ENCODE data around the gene CLRN1. TPM values are rescaled to one million over a fixed set of nuclear protein-coding genes. Genes with fewer than 3 reads are reported as not detected.

CLRN1 gene
- total and polyA plus RNA-seq, 9 of the 15 experiments (the other 6 are each of a cell fraction or from before 2014, with no cell fraction given) = not detected

DNA sequence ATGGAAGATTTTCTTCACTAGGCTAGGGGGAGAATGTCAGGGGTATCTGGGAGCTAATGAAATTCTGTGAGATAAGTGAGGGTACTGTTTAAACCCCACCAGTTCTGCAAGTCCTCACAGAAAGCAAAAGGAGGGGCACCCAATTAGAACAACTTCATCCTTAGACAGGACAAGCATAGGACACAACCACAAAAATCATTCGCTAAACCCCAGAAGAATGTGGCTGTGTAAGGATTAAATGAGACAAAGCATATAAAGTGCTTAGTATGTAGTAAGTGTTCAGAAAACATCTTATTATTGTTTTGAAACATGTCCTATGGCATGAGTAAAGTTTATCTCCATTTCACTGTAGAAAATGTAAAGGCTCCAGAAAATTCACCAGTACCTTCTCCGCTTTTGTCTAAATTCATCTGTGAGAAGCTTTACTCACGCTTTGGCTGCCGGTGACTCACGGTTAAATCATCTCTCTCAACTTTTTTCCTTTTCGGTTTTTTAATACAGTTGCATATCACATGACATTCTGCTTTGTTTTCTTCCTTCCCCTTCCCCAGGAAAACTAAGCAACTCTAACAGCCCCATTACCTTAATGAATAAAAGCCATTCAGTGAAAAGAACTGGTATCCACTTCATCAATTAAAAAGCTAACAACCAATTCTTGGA, 1.7 kb downstream of the CLRN1 start:
- in situ Hi-C loops (cut with MboI) = no loop called here
- DNase-seq (ENCODE audit: extremely low read depth in 1 of 4, low spot score in 3 of 4) = no peak
- peaks cover 7 to 8% of the 10 kb centered on the region in 2 experiments; a peak in 3 of 5 replicates for H3K27me3 ChIP-seq (ENCODE audit: control insufficient read depth in 2 of 2, insufficient read depth in 2 of 2, low read length in 2 of 2)
- no peaks in the 10 kb centered on the region for H3K79me2 ChIP-seq (ENCODE audit: control insufficient read depth, insufficient read depth, low read length)
- TF ChIP-seq, protein P1, sequence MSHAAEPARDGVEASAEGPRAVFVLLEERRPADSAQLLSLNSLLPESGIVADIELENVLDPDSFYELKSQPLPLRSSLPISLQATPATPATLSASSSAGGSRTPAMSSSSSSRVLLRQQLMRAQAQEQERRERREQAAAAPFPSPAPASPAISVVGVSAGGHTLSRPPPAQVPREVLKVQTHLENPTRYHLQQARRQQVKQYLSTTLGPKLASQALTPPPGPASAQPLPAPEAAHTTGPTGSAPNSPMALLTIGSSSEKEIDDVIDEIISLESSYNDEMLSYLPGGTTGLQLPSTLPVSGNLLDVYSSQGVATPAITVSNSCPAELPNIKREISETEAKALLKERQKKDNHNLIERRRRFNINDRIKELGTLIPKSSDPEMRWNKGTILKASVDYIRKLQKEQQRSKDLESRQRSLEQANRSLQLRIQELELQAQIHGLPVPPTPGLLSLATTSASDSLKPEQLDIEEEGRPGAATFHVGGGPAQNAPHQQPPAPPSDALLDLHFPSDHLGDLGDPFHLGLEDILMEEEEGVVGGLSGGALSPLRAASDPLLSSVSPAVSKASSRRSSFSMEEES (CRISPR knock-in tag; IDR thresholded peaks at IDR 0.05) = peak; percentile 22; the same call in 1 of the 2 replicates
- TF ChIP-seq HDAC6 (IDR thresholded peaks at IDR 0.05; ENCODE audit: low read depth, low read length) (no peak), FOSL1 (tag; conservative IDR thresholded peaks at IDR 0.05) (peak; percentile 62)
- H3K9me1 ChIP-seq (ENCODE audit: control insufficient read depth, insufficient read depth, low read length) = no peaks in the 10 kb centered on the region
- no peaks in the 10 kb centered on the region for H3K36me3 ChIP-seq (ENCODE audit: control insufficient read depth, insufficient read depth, low read length)
- no TSS peak for BruUV-seq (replicated peaks)
- no peak for FAIRE-seq
- no peak for ATAC-seq
- WGBS (ENCODE audit: insufficient coverage, low coverage, missing lambda C conversion rate) = 4% methylated on average over 6 of the region's 6 CpGs
- no peak overlapping the region for H2AFZ ChIP-seq (ENCODE audit: low read depth, low read length)
- no peak overlapping the region for H3K4me3 ChIP-seq
- intact Hi-C loops (cut with micrococcal nuclease) = no loop called here
- H3K4me1 ChIP-seq (replicated peaks in 1 of 2; ENCODE audit: control insufficient read depth in 2 of 2, insufficient read depth in 2 of 2, low read length in 2 of 2) = no peaks in the 10 kb centered on the region
- ChIA-PET POLR2A (no interaction called here), CTCF (ENCODE audit: low intra/inter-chr PET ratio) (no interaction called here)
- H4K20me1 ChIP-seq (replicated peaks; ENCODE audit: control insufficient read depth, insufficient read depth, low read length) = no peaks in the 10 kb centered on the region
- no peak overlapping the region for H3K9ac ChIP-seq (ENCODE audit: insufficient read depth in 1 of 2, low read depth in 2 of 2, low read length in 2 of 2)
- H3K9me3 ChIP-seq (replicated peaks; ENCODE audit: control insufficient read depth, insufficient read depth, low read depth, low read length) = no peaks in the 10 kb centered on the region
- H3K4me2 ChIP-seq (ENCODE audit: insufficient read depth, low read length) = no peak overlapping the region
- no peak overlapping the region for H3K27ac ChIP-seq (ENCODE audit: extremely low read depth, low read depth, low read length)

Data from K562 (cell line).